Caco-2 (cell line): ENCODE results near the gene KCTD15. TPM values are rescaled to one million over a fixed set of nuclear protein-coding genes. Genes with fewer than 3 reads are reported as not detected.

Experiments
- BruUV-seq: library from RNA; stranded (reverse); fragments of 400-500 nt; replicated peaks from 2 replicates; lab custom pipeline; 2021; lab: Mats Ljungman, UMichigan
- CTCF ChIA-PET: fragments of 300-600 bp; sonication (Branson Sonifier 250); formaldehyde crosslinking; loops from one replicate; lab custom pipeline; 2022; ENCODE audit warnings: antibody characterized with exemption; lab: Charles Lee
- POLR2A ChIA-PET: fragments of 300-600 bp; sonication (Branson Sonifier 250); formaldehyde crosslinking; loops from one replicate; lab custom pipeline; 2022; ENCODE audit warnings: antibody characterized with exemption; lab: Charles Lee
- DNase-seq, 2 experiments: peaks; one replicate each; pipeline versions ENCODE4 v3.0.0 to v3.0.0-alpha.2; 2020 to 2022
- H3K27me3 ChIP-seq: replicated peaks from 2 replicates; pipeline ENCODE4 v1.6.0; 2011; ENCODE audit warnings: low read length; ENCODE audit not compliant: control insufficient read depth, insufficient read depth
- H3K36me3 ChIP-seq: 2 replicates; pipeline ENCODE4 v1.5.1; 2011; ENCODE audit warnings: low read length; ENCODE audit not compliant: control insufficient read depth, insufficient read depth
- H3K4me1 ChIP-seq: fragments of 250-450 bp; sonication (Bioruptor Pico); 2 replicates; pipeline ENCODE4 v1.5.1; 2020; ENCODE audit warnings: mild to moderate bottlenecking
- H3K4me3 ChIP-seq: 2 replicates; pipeline ENCODE4 v1.5.1; 2011; ENCODE audit warnings: low read depth, mild to moderate bottlenecking, control low read depth, low read length
- H3K9me3 ChIP-seq: fragments of 250-450 bp; sonication (Bioruptor Pico); 2 replicates; pipeline ENCODE4 v1.5.1; 2020; ENCODE audit warnings: mild to moderate bottlenecking, moderate library complexity
- H3K27ac Mint-ChIP-seq: one replicate; pipeline ENCODE4 v1.8.0; 2022; ENCODE audit warnings: mixed read lengths; ENCODE audit not compliant: unreplicated experiment
- H3K27me3 Mint-ChIP-seq: one replicate; pipeline ENCODE4 v1.8.0; 2022; ENCODE audit warnings: mixed read lengths; ENCODE audit not compliant: insufficient read depth, unreplicated experiment
- H3K36me3 Mint-ChIP-seq: one replicate; pipeline ENCODE4 v1.8.0; 2022; ENCODE audit warnings: mild to moderate bottlenecking, mixed read lengths; ENCODE audit not compliant: insufficient read depth, unreplicated experiment
- H3K4me1 Mint-ChIP-seq: one replicate; pipeline ENCODE4 v1.8.0; 2022; ENCODE audit warnings: low read depth, mixed read lengths; ENCODE audit not compliant: unreplicated experiment
- H3K4me3 Mint-ChIP-seq: one replicate; pipeline ENCODE4 v1.8.0; 2022; ENCODE audit warnings: mild to moderate bottlenecking, moderate library complexity, mixed read lengths; ENCODE audit not compliant: unreplicated experiment
- H3K9me3 Mint-ChIP-seq: one replicate; pipeline ENCODE4 v1.8.0; 2022; ENCODE audit warnings: mixed read lengths; ENCODE audit not compliant: unreplicated experiment
- CTCF ChIP-seq, 2 experiments: fragments of 200-600 bp in 1 of 2; IDR thresholded peaks; 1 replicate in 1 of 2; 2 replicates in 1 of 2; pipeline versions ENCODE4 v1.5.1 to v1.8.0; 2011 to 2022; ENCODE audit warnings: antibody characterized with exemption in 1 of 2, control low read depth in 1 of 2, inconsistent platforms in 1 of 2, low read depth in 1 of 2, low read length in 1 of 2, mild to moderate bottlenecking in 1 of 2, moderate library complexity in 1 of 2; ENCODE audit not compliant: insufficient read depth in 1 of 2, severe bottlenecking in 1 of 2, unreplicated experiment in 1 of 2
- intact Hi-C: fragments of 100-400 bp; cut with micrococcal nuclease; formaldehyde crosslinking; loops from one replicate; pipeline ENCODE4 v1.10.0; 2022; ENCODE audit not compliant: unreplicated experiment
- total RNA-seq: library from RNA; stranded (reverse); gene quantifications from 2 replicates; pipeline ENCODE4 v1.2.3, GENCODE V29; 2022

Gene KCTD15
- total RNA-seq, 1 experiment from 2014 or later: 34.6 TPM

DNA sequence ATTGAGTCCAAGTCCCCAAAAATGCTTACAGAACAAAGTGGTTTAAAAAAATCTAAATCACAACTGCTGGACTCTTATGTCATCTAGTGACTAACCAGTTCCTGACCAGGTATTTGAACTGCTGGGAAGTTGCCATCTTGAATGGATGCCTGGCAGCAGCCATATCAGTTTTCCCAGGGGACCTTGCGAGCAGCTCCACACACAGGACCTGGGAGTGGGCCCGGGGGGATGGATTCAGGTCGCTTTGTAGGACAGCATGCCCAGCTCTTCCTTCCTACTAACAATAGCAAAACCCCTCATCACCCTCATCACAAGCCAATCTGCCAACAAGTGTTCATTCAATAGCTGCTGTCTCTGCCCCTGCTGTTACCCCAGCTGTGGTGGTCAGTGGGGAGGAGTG lies 65.3 kb downstream of the KCTD15 start:
- BruUV-seq: no TSS peak
- intact Hi-C loops: no loop called here
- POLR2A ChIA-PET: no interaction called here
- Mint-ChIP-seq H3K4me1 (no peaks in the 10 kb centered on the region), H3K9me3 (no peaks in the 10 kb centered on the region), H3K36me3 (no peaks in the 10 kb centered on the region), H3K4me3 (no peak overlapping the region), H3K27ac (no peak overlapping the region), H3K27me3 (peaks cover 21% of the 10 kb centered on the region)
- CTCF ChIA-PET: no interaction called here
- Histone ChIP-seq H3K36me3 (no peaks in the 10 kb centered on the region), H3K4me1 (no peaks in the 10 kb centered on the region), H3K9me3 (no peaks in the 10 kb centered on the region), H3K4me3 (no peak overlapping the region), H3K27me3 (no peaks in the 10 kb centered on the region; the same call in 1 of the 2 replicates)
- no peak for TF ChIP-seq CTCF (IDR thresholded peaks at IDR 0.05; ENCODE audit: insufficient read depth in 1 of 2, low read depth in 1 of 2, low read length in 1 of 2, severe bottlenecking in 1 of 2, unreplicated experiment in 1 of 2)
- DNase-seq: no peak

GRCh38 chr19:33862981-33863380 lies 66.3 kb downstream of the KCTD15 start:
- Mint-ChIP-seq H3K9me3 (no peaks in the 10 kb centered on the region), H3K4me3 (no peak overlapping the region), H3K36me3 (no peaks in the 10 kb centered on the region), H3K4me1 (no peaks in the 10 kb centered on the region), H3K27me3 (peaks cover 16% of the 10 kb centered on the region), H3K27ac (no peak overlapping the region)
- DNase-seq: no peak
- intact Hi-C loops: no loop called here
- POLR2A ChIA-PET: no interaction called here
- no TSS peak for BruUV-seq
- no peaks in the 10 kb centered on the region for H3K36me3 ChIP-seq
- no peaks in the 10 kb centered on the region; the same call in 1 of the 2 replicates for H3K27me3 ChIP-seq
- no peaks in the 10 kb centered on the region for H3K9me3 ChIP-seq
- no peak overlapping the region for H3K4me3 ChIP-seq
- no peaks in the 10 kb centered on the region for H3K4me1 ChIP-seq
- TF ChIP-seq CTCF (IDR thresholded peaks at IDR 0.05; ENCODE audit: insufficient read depth in 1 of 2, low read depth in 1 of 2, low read length in 1 of 2, severe bottlenecking in 1 of 2, unreplicated experiment in 1 of 2): no peak
- CTCF ChIA-PET: interaction anchor here (1.3 kb wide), 1 partner anchor 85 kb away, joined by 3 read pairs; no protein-coding TSS in a partner anchor

GRCh38 chr19:33863436-33863835 lies 66.8 kb downstream of the KCTD15 start:
- Mint-ChIP-seq H3K27ac (no peak overlapping the region), H3K4me1 (no peaks in the 10 kb centered on the region), H3K4me3 (no peak overlapping the region), H3K27me3 (peaks cover 12% of the 10 kb centered on the region), H3K9me3 (no peaks in the 10 kb centered on the region), H3K36me3 (no peaks in the 10 kb centered on the region)
- DNase-seq: no peak
- Histone ChIP-seq H3K4me1 (no peaks in the 10 kb centered on the region), H3K4me3 (no peak overlapping the region), H3K36me3 (no peaks in the 10 kb centered on the region), H3K27me3 (no peaks in the 10 kb centered on the region; the same call in 1 of the 2 replicates), H3K9me3 (no peaks in the 10 kb centered on the region)
- intact Hi-C loops: no loop called here
- BruUV-seq: no TSS peak
- TF ChIP-seq CTCF (IDR thresholded peaks at IDR 0.05; ENCODE audit: insufficient read depth in 1 of 2, low read depth in 1 of 2, low read length in 1 of 2, severe bottlenecking in 1 of 2, unreplicated experiment in 1 of 2): no peak
- ChIA-PET CTCF (interaction anchor here (1.3 kb wide), 1 partner anchor 86 kb away, joined by 3 read pairs; no protein-coding TSS in a partner anchor), POLR2A (no interaction called here)
